Measurements from ENCODE around the gene NTN5.

- TF ChIP-seq POLR2A (IDR thresholded peaks at IDR 0.05) = no peak
- TF ChIP-seq, protein P1, sequence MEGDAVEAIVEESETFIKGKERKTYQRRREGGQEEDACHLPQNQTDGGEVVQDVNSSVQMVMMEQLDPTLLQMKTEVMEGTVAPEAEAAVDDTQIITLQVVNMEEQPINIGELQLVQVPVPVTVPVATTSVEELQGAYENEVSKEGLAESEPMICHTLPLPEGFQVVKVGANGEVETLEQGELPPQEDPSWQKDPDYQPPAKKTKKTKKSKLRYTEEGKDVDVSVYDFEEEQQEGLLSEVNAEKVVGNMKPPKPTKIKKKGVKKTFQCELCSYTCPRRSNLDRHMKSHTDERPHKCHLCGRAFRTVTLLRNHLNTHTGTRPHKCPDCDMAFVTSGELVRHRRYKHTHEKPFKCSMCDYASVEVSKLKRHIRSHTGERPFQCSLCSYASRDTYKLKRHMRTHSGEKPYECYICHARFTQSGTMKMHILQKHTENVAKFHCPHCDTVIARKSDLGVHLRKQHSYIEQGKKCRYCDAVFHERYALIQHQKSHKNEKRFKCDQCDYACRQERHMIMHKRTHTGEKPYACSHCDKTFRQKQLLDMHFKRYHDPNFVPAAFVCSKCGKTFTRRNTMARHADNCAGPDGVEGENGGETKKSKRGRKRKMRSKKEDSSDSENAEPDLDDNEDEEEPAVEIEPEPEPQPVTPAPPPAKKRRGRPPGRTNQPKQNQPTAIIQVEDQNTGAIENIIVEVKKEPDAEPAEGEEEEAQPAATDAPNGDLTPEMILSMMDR (IDR thresholded peaks at IDR 0.05) = no peak
Observed at GRCh38 chr19:48627865-48628314, 44.9 kb downstream of the NTN5 start.
